PC-9 (cell line): ENCODE measurements around the gene FGF1.

Experiments
- CTCF ChIP-seq: fragments of 200-600 bp; sonication (generic); conservative IDR thresholded peaks from 2 replicates; pipeline ENCODE4 v1.6.1; 2017; ENCODE audit warnings: mixed run types, antibody characterized with exemption, mild to moderate bottlenecking, moderate library complexity
- EZH2 ChIP-seq: fragments of 200-600 bp; sonication (generic); IDR thresholded peaks from 2 replicates; pipeline ENCODE4 v1.8.0; 2017; ENCODE audit warnings: antibody characterized with exemption, low read depth

DNA sequence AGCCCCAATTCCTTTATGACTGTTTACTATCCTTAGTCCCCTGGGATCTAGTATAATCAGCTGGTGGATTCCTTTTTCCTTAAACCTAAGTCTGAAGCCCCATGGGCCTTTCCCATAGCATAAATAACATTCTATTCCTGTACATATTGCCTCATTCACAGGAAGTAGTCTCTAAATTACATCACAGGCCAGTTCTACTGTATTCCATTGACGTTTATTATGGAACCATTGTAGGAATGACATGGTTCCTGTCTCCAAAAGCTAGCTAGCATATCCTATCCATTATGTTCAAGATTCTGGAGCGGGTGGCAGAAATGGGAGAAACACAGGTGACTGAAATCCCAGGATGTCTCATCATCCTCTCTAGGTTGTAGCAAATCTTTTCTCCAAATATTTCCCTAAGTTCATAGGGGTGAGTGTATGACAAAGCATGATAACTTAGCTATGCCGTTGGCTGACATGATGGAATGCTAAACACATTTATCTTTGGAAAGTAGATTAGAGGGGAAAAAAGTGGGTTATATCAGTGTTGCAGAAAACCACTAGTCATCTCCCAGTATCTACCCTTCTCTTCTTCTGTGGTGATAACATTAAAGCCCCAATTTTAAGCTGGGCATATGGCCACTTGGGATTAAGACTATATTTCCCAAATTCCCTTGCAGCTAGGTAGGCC is 140.1 kb downstream of the FGF1 start:
- TF ChIP-seq CTCF (no peak), EZH2 (no peak)
